ENCODE data around the gene CBLN4. TPM values are rescaled to one million over a fixed set of nuclear protein-coding genes. Genes with fewer than 3 reads are reported as not detected.
A peak's percentile ranks its signal among the peaks of the same experiment; 100 is the strongest.

The CBLN4 gene
- total RNA-seq, 2 donors from 2014 or later, result not detected

DNA sequence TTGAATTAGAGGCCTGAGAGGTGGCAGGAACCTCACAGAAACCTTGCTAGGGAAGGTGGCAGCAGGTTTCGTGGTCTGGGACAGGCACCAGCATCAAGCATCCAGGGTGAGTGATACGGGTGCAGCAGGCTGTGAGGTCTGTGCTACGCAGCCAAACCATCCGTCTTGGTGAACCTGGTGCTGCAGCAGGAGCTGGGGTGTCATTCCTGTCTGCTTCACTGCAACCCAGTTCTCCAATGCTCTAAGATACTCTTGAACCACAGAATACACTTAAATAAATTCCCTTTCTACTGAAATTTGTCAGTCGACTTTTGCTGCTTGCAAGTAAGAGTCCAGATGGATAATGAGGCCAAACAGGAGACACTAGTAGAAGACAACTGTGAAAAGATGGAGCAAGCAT is 9.7 kb upstream of the CBLN4 start:
- H3K27me3 ChIP-seq (ENCODE audit: control insufficient read depth, insufficient read depth, low read length, poor library complexity, severe bottlenecking), result no peaks in the 10 kb centered on the region
- TF ChIP-seq, protein P1, sequence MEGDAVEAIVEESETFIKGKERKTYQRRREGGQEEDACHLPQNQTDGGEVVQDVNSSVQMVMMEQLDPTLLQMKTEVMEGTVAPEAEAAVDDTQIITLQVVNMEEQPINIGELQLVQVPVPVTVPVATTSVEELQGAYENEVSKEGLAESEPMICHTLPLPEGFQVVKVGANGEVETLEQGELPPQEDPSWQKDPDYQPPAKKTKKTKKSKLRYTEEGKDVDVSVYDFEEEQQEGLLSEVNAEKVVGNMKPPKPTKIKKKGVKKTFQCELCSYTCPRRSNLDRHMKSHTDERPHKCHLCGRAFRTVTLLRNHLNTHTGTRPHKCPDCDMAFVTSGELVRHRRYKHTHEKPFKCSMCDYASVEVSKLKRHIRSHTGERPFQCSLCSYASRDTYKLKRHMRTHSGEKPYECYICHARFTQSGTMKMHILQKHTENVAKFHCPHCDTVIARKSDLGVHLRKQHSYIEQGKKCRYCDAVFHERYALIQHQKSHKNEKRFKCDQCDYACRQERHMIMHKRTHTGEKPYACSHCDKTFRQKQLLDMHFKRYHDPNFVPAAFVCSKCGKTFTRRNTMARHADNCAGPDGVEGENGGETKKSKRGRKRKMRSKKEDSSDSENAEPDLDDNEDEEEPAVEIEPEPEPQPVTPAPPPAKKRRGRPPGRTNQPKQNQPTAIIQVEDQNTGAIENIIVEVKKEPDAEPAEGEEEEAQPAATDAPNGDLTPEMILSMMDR (conservative IDR thresholded peaks at IDR 0.05), result no peak
- no peak overlapping the region for H3K4me3 Mint-ChIP-seq
- no peak overlapping the region for H3K27ac ChIP-seq (ENCODE audit: low read depth, low read length)
- H3K4me1 ChIP-seq (ENCODE audit: control insufficient read depth, insufficient read depth, low read length), result no peaks in the 10 kb centered on the region
- H3K4me3 ChIP-seq (ENCODE audit: low read length), result no peak overlapping the region
- 71 to 79% methylated on average over 5 of the region's 5 CpGs for WGBS, 2 experiments (ENCODE audit: insufficient coverage in 1 of 2, insufficient read length in 1 of 2)
- H3K27ac Mint-ChIP-seq, result no peak overlapping the region
- no peak for DNase-seq
- H3K4me1 Mint-ChIP-seq, result no peaks in the 10 kb centered on the region
- H3K36me3 ChIP-seq (ENCODE audit: control insufficient read depth, insufficient read depth, low read length), result no peaks in the 10 kb centered on the region
- no peak overlapping the region for H3K9ac ChIP-seq (ENCODE audit: extremely low read depth, low read length, poor library complexity, severe bottlenecking)
- H3K9me3 ChIP-seq (ENCODE audit: control insufficient read depth, low read length), result peaks cover 78% of the 10 kb centered on the region
- H3K9me3 Mint-ChIP-seq, result peaks cover 96% of the 10 kb centered on the region
- H3K27me3 Mint-ChIP-seq (ENCODE audit: insufficient read depth), result no peaks in the 10 kb centered on the region
- no peaks in the 10 kb centered on the region for H3K36me3 Mint-ChIP-seq (ENCODE audit: low read depth)

DNA sequence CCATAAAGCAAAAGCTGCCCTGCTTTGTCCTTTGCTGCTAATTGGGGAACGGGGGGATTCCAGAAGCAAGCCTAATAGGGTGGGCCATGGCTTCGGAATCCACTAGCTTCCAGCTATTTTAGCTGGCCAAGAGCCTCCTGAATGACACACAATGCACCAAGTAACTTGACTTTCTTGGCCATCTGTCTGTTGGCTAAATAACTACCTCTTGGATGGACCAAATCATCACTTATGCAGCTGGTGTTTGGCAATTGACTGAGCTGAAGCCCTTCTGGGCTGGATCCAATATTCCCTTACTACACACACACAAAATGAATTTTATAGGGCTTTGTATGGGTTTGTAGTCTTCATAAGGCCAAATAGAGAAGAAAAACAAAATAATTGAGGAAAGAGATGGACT is 8.8 kb upstream of the CBLN4 start:
- Mint-ChIP-seq H3K4me3 (no peak overlapping the region), H3K9me3 (peaks cover 96% of the 10 kb centered on the region), H3K27ac (no peak overlapping the region), H3K27me3 (ENCODE audit: insufficient read depth) (no peaks in the 10 kb centered on the region), H3K4me1 (no peaks in the 10 kb centered on the region), H3K36me3 (ENCODE audit: low read depth) (no peaks in the 10 kb centered on the region)
- Histone ChIP-seq H3K4me3 (ENCODE audit: low read length) (no peak overlapping the region), H3K4me1 (ENCODE audit: control insufficient read depth, insufficient read depth, low read length) (no peaks in the 10 kb centered on the region), H3K9ac (ENCODE audit: extremely low read depth, low read length, poor library complexity, severe bottlenecking) (no peak overlapping the region), H3K36me3 (ENCODE audit: control insufficient read depth, insufficient read depth, low read length) (no peaks in the 10 kb centered on the region), H3K27ac (ENCODE audit: low read depth, low read length) (no peak overlapping the region), H3K27me3 (ENCODE audit: control insufficient read depth, insufficient read depth, low read length, poor library complexity, severe bottlenecking) (no peaks in the 10 kb centered on the region), H3K9me3 (ENCODE audit: control insufficient read depth, low read length) (peaks cover 77% of the 10 kb centered on the region)
- TF ChIP-seq, protein P1 (conservative IDR thresholded peaks at IDR 0.05), result no peak
- DNase-seq, result no peak
- 46 to 59% methylated on average over 2 of the region's 2 CpGs for WGBS, 2 experiments (ENCODE audit: insufficient coverage in 1 of 2, insufficient read length in 1 of 2)

DNA sequence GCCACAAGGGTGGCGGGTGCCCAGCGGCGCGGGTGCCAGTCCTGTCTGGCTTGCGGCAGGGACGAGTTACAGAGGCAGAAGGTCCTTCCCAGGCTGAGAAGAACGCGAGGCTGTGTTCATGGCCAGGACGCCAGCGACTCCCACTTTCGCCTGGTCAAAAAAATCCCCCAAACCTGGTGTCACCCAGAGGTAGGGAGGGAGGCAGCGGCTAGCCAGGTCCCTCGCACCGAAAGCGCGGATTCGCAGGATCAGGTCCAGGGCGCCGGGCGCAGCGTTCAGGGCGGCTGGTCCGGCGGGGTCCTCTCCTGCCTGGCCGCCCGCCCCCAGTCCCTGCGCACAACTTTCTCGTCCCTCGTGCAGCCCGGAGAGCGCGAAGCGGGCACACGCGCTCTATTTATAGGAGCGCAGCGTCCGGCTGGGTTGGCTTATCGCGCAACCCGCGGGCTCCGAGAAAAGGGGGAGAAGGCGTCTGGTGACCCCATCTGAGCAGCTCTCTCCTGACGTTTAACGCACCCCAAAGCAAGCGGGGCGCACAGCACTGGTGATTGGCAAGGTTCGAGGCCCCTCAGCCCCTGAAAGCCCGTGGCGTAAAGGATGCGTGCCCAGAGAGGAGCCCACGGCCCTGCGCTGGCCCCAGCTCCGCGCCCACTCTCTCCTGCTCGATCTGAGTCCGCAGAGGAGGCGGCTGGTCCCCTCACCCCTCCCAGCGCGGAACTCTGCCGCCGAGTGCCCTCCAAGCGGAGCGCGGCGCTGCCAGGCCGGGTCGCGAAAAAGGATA is 519 bp downstream of the CBLN4 start:
- Mint-ChIP-seq H3K4me1 (no peaks in the 10 kb centered on the region), H3K4me3 (no peak overlapping the region), H3K36me3 (ENCODE audit: low read depth) (no peaks in the 10 kb centered on the region), H3K27ac (no peak overlapping the region), H3K9me3 (peaks cover 79% of the 10 kb centered on the region), H3K27me3 (ENCODE audit: insufficient read depth) (peaks cover 1% of the 10 kb centered on the region)
- Histone ChIP-seq H3K4me1 (ENCODE audit: control insufficient read depth, insufficient read depth, low read length) (no peaks in the 10 kb centered on the region), H3K27ac (ENCODE audit: low read depth, low read length) (no peak overlapping the region), H3K36me3 (ENCODE audit: control insufficient read depth, insufficient read depth, low read length) (no peaks in the 10 kb centered on the region), H3K27me3 (ENCODE audit: control insufficient read depth, insufficient read depth, low read length, poor library complexity, severe bottlenecking) (no peaks in the 10 kb centered on the region), H3K9ac (ENCODE audit: extremely low read depth, low read length, poor library complexity, severe bottlenecking) (no peak overlapping the region), H3K9me3 (ENCODE audit: control insufficient read depth, low read length) (peaks cover 72% of the 10 kb centered on the region), H3K4me3 (ENCODE audit: low read length) (no peak overlapping the region)
- WGBS, 2 experiments (ENCODE audit: insufficient coverage in 1 of 2, insufficient read length in 1 of 2), result 88 to 91% methylated on average over 51 to 70 of the region's 70 CpGs
- DNase-seq, result peak; percentile 57
- TF ChIP-seq, protein P1 (conservative IDR thresholded peaks at IDR 0.05), result no peak

Data from endodermal cell (in vitro differentiated cells).